Measurements from ENCODE around the gene CD248. TPM values are rescaled to one million over a fixed set of nuclear protein-coding genes. Genes with fewer than 3 reads are reported as not detected.

Gene CD248
- polyA plus RNA-seq, 2 of the 4 experiments (the other 2 are of a cell fraction) = 0.03 TPM; not detected in 1

- no peak for DNase-seq (ENCODE audit: low read depth in 1 of 2, low spot score in 1 of 2)
- Histone ChIP-seq H3K4me1 (peaks cover 36% of the 10 kb centered on the region), H3K27ac (no peak overlapping the region), H3K4me3 (no peak overlapping the region), H3K4me2 (no peak overlapping the region), H3K9me3 (no peaks in the 10 kb centered on the region)
- 91% methylated on average over 24 of the region's 28 CpGs for WGBS (ENCODE audit: missing lambda C conversion rate)
- ChIA-PET POLR2A (interaction anchor here (1.0 kb wide), 1 partner anchor 28 kb away, joined by 3 read pairs; no protein-coding TSS in a partner anchor), CTCF (interaction anchor here (1.0 to 7.9 kb wide), 9 partner anchors 11 to 119 kb away, joined by 3 to 57 read pairs (median 4); no protein-coding TSS in a partner anchor)
- no peak for ATAC-seq
- FAIRE-seq = no peak
- TF ChIP-seq NR3C1 (IDR thresholded peaks at IDR 0.05) = no peak
- no peak for TF ChIP-seq PHF8 (IDR thresholded peaks at IDR 0.05; ENCODE audit: borderline replicate concordance, low read depth)
- no peak for TF ChIP-seq CHD4 (IDR thresholded peaks at IDR 0.05; ENCODE audit: borderline replicate concordance)
- no peak for TF ChIP-seq FOSB (CRISPR knock-in tag; IDR thresholded peaks at IDR 0.05)
- no peak for TF ChIP-seq MYC (IDR thresholded peaks at IDR 0.05; ENCODE audit: borderline replicate concordance, low read length)
- no peak for TF ChIP-seq JUN (IDR thresholded peaks at IDR 0.05)
- TF ChIP-seq HEYL (CRISPR knock-in tag; IDR thresholded peaks at IDR 0.05) = no peak
- TF ChIP-seq USF2 (IDR thresholded peaks at IDR 0.05) = no peak
- TF ChIP-seq MAZ (IDR thresholded peaks at IDR 0.05; ENCODE audit: borderline replicate concordance, low read depth, low read length) = no peak
- TF ChIP-seq FOXS1 (CRISPR knock-in tag; IDR thresholded peaks at IDR 0.05) = no peak
- no peak for TF ChIP-seq EHF (CRISPR knock-in tag; IDR thresholded peaks at IDR 0.05)
- no peak for TF ChIP-seq HDAC2 (IDR thresholded peaks at IDR 0.05)
- no peak for TF ChIP-seq NFE2L2 (conservative IDR thresholded peaks at IDR 0.05; ENCODE audit: low read length)
Measured at GRCh38 chr11:66340596-66341501, 24.0 kb upstream of the CD248 start.

GRCh38 chr11:66339686-66340483 is 23.0 kb upstream of the CD248 start:
- Histone ChIP-seq H3K27ac (no peak overlapping the region), H3K9me3 (no peaks in the 10 kb centered on the region), H3K4me2 (no peak overlapping the region), H3K4me1 (peaks cover 37% of the 10 kb centered on the region), H3K4me3 (no peak overlapping the region)
- ChIA-PET POLR2A (no interaction called here), CTCF (interaction anchor here (0.9 to 4.2 kb wide), 10 partner anchors 10 to 118 kb away, joined by 3 to 44 read pairs (median 4); partner anchors contain the start of gene TMEM151A)
- FAIRE-seq (no peak), ATAC-seq (no peak), DNase-seq (ENCODE audit: low read depth in 1 of 2, low spot score in 1 of 2) (no peak)
- WGBS (ENCODE audit: missing lambda C conversion rate) = 84% methylated on average over 13 of the region's 14 CpGs
- no peak for TF ChIP-seq RNF2 (IDR thresholded peaks at IDR 0.05; ENCODE audit: borderline replicate concordance, low read depth)
- no peak for TF ChIP-seq CEBPB (IDR thresholded peaks at IDR 0.05)
- no peak for TF ChIP-seq CTCF (IDR thresholded peaks at IDR 0.05)
- TF ChIP-seq GATA3 (IDR thresholded peaks at IDR 0.05; ENCODE audit: borderline replicate concordance) = no peak
- no peak for TF ChIP-seq NPAS2 (CRISPR knock-in tag; IDR thresholded peaks at IDR 0.05; ENCODE audit: borderline replicate concordance)
- TF ChIP-seq ESRRA (IDR thresholded peaks at IDR 0.05; ENCODE audit: borderline replicate concordance, low read length) = no peak
- TF ChIP-seq HDAC2 (IDR thresholded peaks at IDR 0.05) = no peak
- no peak for TF ChIP-seq REST (IDR thresholded peaks at IDR 0.05)
- TF ChIP-seq NR3C1 (IDR thresholded peaks at IDR 0.05) = no peak
- TF ChIP-seq HEYL (CRISPR knock-in tag; IDR thresholded peaks at IDR 0.05) = no peak
- TF ChIP-seq CHD4 (IDR thresholded peaks at IDR 0.05; ENCODE audit: borderline replicate concordance) = no peak
- no peak for TF ChIP-seq ELK1 (IDR thresholded peaks at IDR 0.05; ENCODE audit: low read depth, low read length)
- TF ChIP-seq HES2 (IDR thresholded peaks at IDR 0.05) = no peak
- no peak for TF ChIP-seq CBX8 (IDR thresholded peaks at IDR 0.05)
- no peak for TF ChIP-seq SREBF2 (IDR thresholded peaks at IDR 0.05)
- TF ChIP-seq HOXA7 (CRISPR knock-in tag; IDR thresholded peaks at IDR 0.05) = no peak
- TF ChIP-seq ZC3H11A (IDR thresholded peaks at IDR 0.05) = no peak
